Activated naive CD4-positive, alpha-beta T cell treated with anti-CD3 and anti-CD28 coated beads, Interleukin-2, amount 50 U/mL, for 72 hours (primary cell): ENCODE data around the gene SRP9. TPM values are rescaled to one million over a fixed set of nuclear protein-coding genes. Genes with fewer than 3 reads are reported as not detected.
"Not testable (repeated sequence)": the region's sequence is repeated elsewhere in the genome, so short reads cannot be mapped to it uniquely, and the experiment has no call there.

Experiments used
- ATAC-seq, 2 donors: fragments of 150-1000 bp; cut with Tn5 transposase; 2 replicates each; pipeline ENCODE4 v1.10.0; 2021; ENCODE audit warnings: mild to moderate bottlenecking in 2 of 2, moderate library complexity in 2 of 2
- DNase-seq, 2 donors: peaks; one replicate each; pipeline ENCODE4 v3.0.0; 2021 to 2022; ENCODE audit warnings: low spot score in 2 of 2
- H3K27ac Mint-ChIP-seq, 2 donors: one replicate each; pipeline ENCODE4 v1.8.0; 2022; ENCODE audit warnings: mild to moderate bottlenecking in 2 of 2, mixed read lengths in 2 of 2
- H3K36me3 Mint-ChIP-seq, 2 donors: one replicate each; pipeline ENCODE4 v1.8.0; 2022; ENCODE audit warnings: mixed read lengths in 2 of 2
- H3K9me3 Mint-ChIP-seq, 2 donors: one replicate each; pipeline ENCODE4 v1.8.0; 2022; ENCODE audit warnings: mixed read lengths in 2 of 2
- total RNA-seq, 2 donors: library from RNA; stranded (reverse); gene quantifications; one replicate each; pipeline ENCODE4 v1.2.3, GENCODE V29; 2022

The SRP9 gene
- total RNA-seq, 2 donors from 2014 or later, result 245 to 281 TPM

- ATAC-seq, result no peak
- H3K9me3 Mint-ChIP-seq, result no peaks in the 10 kb centered on the region
- no peaks in the 10 kb centered on the region for H3K36me3 Mint-ChIP-seq
- DNase-seq, result no peak
- no peak overlapping the region for H3K27ac Mint-ChIP-seq
These were observed 8.8 kb upstream of the SRP9 start for GRCh38 chr1:225768662-225769426.

- ATAC-seq (no peak), DNase-seq (no peak)
- no peak overlapping the region for H3K27ac Mint-ChIP-seq
- H3K36me3 Mint-ChIP-seq, result peaks cover 0 to under 1% of the 10 kb centered on the region in 2 donors
- H3K9me3 Mint-ChIP-seq, result no peaks in the 10 kb centered on the region
These were observed 7.9 kb upstream of the SRP9 start for GRCh38 chr1:225769687-225770086.

DNA sequence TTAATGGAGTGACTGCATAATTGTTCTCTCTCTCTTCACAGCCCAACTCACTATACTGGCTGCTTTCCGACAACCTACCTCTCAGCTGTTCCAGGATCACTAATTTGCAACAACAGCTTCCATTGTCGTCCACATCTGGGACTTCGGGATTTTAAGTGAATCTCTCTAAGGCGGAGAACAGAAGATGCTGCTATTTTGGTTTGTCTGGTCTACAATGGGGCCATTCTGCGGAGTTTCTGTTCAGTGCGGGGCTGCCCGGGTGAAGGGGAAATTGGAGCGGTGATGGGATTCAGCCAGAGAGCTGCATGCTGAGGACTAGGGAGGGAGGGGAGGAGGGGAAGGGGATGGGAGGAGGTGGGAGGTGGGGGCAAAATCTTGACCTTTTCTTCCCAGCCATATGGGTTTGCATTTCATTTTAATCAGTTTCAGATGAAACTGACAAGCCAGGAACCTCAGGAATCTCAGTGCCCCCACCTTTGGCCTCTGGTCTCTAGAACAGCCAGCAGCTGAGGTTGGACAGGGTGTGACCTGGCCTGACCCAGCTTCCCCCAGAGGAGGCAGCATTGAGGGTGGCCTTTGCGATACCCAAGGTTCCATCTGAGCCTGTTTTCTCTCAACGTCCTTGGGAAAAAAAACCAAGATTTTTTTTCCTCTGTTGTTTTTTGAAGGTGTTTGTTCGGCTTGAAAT lies 6.9 kb upstream of the SRP9 start:
- Mint-ChIP-seq H3K9me3 (no peaks in the 10 kb centered on the region), H3K36me3 (peaks cover 0 to 5% of the 10 kb centered on the region in 2 donors), H3K27ac (no peak overlapping the region)
- ATAC-seq, result no peak
- DNase-seq, result no peak

GRCh38 chr1:225771661-225772322 lies 5.8 kb upstream of the SRP9 start:
- Mint-ChIP-seq H3K27ac (no peak overlapping the region), H3K9me3 (no peaks in the 10 kb centered on the region), H3K36me3 (peaks cover 0 to 5% of the 10 kb centered on the region in 2 donors)
- DNase-seq, result no peak
- ATAC-seq, result no peak

DNA sequence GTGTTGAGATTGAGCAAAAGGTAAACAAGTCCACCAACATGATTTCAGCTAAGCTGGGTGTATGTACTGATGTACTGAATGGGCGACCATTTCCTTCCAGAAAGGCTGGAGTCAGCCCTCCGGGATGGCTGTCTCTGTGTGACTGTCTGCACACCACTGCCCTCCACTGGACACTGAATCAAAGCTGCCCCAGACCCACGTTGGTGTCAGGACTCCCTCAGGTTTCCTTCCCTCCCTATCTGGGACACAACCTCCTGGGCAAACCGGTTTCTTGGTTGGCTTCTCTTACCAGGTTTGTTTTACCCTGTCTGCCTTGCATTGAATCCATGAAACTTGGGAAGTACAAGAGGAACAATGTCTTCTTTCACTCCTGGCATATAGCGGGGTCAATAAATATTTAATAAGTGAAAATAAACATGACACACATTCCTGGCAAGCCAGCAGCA lies 5.3 kb upstream of the SRP9 start:
- H3K27ac Mint-ChIP-seq, result no peak overlapping the region
- H3K9me3 Mint-ChIP-seq, result no peaks in the 10 kb centered on the region
- ATAC-seq, result peak; percentile 56 to 57
- H3K36me3 Mint-ChIP-seq, result peaks cover 0 to 5% of the 10 kb centered on the region in 2 donors
- DNase-seq, result peak in 1 of 2 donors; percentile 45

DNA sequence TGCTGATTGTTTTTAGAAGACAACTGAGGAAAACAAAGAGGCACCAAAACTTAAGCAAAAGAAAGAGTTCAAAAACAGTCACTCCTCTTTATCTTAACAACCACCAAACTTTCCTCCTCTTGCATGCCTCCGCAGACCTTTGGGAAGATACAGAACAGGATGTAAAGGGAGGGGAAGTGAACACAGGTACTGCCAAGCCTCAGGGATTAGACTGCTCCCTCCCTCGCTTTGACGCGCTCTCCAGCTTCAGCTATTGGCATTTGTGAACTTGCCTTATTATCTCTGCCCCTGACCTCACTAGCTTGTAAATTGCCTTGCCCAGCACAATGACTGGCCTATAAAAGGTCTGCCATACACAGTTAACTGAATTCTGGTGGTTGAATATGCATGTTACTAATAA lies 4.8 kb upstream of the SRP9 start:
- no peak for DNase-seq
- no peak for ATAC-seq
- H3K36me3 Mint-ChIP-seq, result peaks cover 0 to 5% of the 10 kb centered on the region in 2 donors
- peak overlapping the region in 1 of 2 donors; percentile 13 for H3K27ac Mint-ChIP-seq
- no peaks in the 10 kb centered on the region for H3K9me3 Mint-ChIP-seq

DNA sequence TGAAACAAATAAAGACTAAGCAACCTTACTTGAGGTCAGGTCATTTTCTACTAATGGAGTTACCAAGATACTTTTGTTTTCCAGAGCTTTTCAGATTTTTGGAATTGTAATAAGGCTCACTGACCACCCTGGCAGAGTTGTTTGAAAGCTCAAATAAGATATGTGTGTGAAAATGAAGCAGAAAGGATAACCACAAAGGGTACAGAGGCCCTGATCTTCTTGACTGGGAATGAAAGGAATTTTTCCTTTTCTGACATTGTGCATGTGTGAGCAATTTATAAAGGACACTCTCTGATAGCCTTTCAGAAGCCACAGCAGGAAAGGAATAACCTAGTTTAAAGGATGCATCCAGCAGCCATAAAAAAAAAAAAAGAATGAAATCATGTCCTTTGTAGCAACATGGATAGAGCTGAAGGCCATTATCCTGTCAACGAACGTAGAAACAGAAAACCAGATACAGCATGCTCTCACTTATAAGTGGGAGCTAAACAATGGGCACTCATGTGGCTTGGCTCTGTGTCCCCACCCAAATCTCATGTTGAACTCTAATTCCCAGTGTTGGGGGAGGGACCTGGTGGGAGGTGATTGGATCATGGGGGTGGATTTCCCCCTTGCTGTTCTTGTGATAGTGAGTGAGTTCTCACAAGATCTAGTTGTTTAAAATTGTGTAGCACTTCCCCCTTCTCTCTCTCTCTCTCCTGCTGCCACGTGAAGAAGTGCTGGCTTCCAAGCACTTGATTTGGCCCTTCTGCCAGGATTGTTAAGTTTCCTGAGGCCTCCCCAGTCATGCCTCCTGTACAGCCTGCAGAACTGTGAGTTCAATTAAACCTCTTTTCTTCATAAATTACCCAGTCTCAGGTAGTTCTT lies 3.1 kb upstream of the SRP9 start:
- DNase-seq, result no peak
- peak overlapping the region; percentile 13 to 88 for H3K27ac Mint-ChIP-seq
- ATAC-seq, result no peak
- no peaks in the 10 kb centered on the region for H3K9me3 Mint-ChIP-seq
- peaks cover 0 to 5% of the 10 kb centered on the region in 2 donors for H3K36me3 Mint-ChIP-seq

DNA sequence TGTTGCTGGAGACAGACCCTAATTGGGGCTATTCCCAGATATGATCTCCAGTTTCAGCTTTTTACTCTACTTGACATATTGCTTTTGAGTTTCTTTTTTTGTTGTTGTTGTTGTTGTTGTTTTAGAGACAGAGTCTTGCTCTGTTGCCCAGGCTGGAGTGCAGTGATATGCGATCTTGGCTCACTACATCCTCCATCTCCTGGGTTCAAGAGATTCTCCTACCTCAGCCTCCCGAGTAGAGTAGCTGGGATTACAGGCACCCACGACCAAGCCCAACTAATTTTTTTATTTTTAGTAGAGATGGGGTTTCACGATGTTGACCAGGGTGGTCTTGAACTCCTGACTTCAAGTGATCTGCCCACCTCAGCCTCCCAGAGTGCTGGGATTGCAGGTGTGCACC lies 1.3 kb upstream of the SRP9 start:
- ATAC-seq (no peak), DNase-seq (no peak)
- Mint-ChIP-seq H3K36me3 (peaks cover 5 to 13% of the 10 kb centered on the region in 2 donors), H3K27ac (no peak overlapping the region), H3K9me3 (no peaks in the 10 kb centered on the region)

DNA sequence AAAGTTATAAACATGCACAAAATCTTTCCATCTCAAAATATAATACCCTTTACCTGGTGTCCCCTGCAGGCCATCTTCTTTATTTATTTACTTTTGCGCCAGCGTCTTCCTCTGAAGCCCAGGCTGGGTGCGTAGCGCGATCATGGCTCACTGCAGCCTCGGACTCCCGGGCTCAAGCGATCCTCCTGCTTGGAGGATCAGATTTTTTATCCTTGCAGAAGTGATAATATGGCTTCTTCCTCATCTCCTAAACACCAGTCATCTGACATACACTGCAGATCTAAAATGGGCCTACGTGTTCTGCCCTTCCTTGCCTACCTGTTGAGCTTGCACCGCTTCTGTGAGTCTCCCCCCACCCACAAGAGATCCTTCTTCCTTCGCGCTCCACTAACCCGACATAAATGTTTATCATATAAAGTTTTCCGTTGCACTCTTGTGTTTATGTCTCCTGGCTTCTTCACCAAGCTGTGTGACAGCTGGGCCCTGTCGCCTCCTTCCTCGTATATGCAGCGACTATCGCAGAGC lies 506 bp upstream of the SRP9 start:
- ATAC-seq, result peak; percentile 24 to 42
- peaks cover 5 to 13% of the 10 kb centered on the region in 2 donors for H3K36me3 Mint-ChIP-seq
- H3K9me3 Mint-ChIP-seq, result no peaks in the 10 kb centered on the region
- no peak overlapping the region for H3K27ac Mint-ChIP-seq
- no peak for DNase-seq

DNA sequence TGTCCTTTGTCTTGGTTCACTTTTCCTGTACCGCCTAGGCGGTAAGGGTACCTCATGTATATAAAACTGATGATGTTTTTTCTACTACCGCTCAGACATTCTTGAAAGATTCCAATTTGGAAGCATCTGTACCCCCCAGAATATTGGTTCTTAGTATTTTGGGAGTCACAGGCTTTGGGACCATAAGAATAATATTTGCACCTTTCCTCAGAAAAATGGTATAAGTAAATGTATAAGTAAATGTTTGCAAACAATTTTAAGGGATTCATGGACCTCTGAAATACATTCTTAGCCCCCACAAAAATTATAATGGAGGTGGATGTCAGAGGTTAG lies 677 bp downstream of the SRP9 start:
- no peak for ATAC-seq
- Mint-ChIP-seq H3K9me3 (no peaks in the 10 kb centered on the region), H3K27ac (no peak overlapping the region), H3K36me3 (peaks cover 5 to 21% of the 10 kb centered on the region in 2 donors)
- no peak for DNase-seq

- not testable (repeated sequence) for H3K9me3 Mint-ChIP-seq, H3K27ac Mint-ChIP-seq, DNase-seq, ATAC-seq
- peaks cover 5 to 21% of the 10 kb centered on the region in 2 donors for H3K36me3 Mint-ChIP-seq
These were observed 1.5 kb downstream of the SRP9 start for GRCh38 chr1:225779165-225779564.

GRCh38 chr1:225780134-225780533 lies 2.5 kb downstream of the SRP9 start:
- ATAC-seq (no peak), DNase-seq (no peak)
- Mint-ChIP-seq H3K9me3 (no peaks in the 10 kb centered on the region), H3K27ac (no peak overlapping the region), H3K36me3 (peaks cover 5 to 16% of the 10 kb centered on the region in 2 donors)

DNA sequence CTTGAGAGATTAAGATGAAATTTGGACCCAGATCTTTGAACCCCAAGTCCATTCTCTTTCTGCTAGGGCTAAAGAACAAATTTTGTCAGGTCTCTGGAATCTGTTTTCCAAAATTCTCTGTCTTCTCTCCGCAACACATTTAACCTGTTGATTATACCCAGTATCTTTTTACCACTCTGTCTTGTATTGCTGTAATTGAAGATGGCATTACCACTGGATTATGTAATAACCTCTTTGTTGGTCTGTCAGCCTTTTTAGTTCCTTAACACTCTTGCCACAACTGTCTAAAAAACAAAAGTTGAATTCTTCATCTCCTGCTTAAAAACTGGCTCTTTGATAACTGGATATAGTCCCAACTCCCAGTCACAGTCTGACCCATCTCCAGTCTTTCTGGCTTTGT lies 3.0 kb downstream of the SRP9 start:
- no peaks in the 10 kb centered on the region for H3K9me3 Mint-ChIP-seq
- DNase-seq, result no peak
- peaks cover 5 to 17% of the 10 kb centered on the region in 2 donors for H3K36me3 Mint-ChIP-seq
- ATAC-seq, result no peak
- H3K27ac Mint-ChIP-seq, result peak overlapping the region in 1 of 2 donors; percentile 17

GRCh38 chr1:225789142-225789541 lies 11.5 kb downstream of the SRP9 start:
- ATAC-seq, DNase-seq, H3K9me3 Mint-ChIP-seq: not testable (repeated sequence)
- Mint-ChIP-seq H3K36me3 (peaks cover 30 to 59% of the 10 kb centered on the region in 2 donors), H3K27ac (peak overlapping the region in 1 of 2 donors; percentile 44)

- ATAC-seq (no peak), DNase-seq (no peak)
- Mint-ChIP-seq H3K36me3 (peaks cover 13 to 39% of the 10 kb centered on the region in 2 donors), H3K27ac (no peak overlapping the region), H3K9me3 (no peaks in the 10 kb centered on the region)
These were observed 17.3 kb downstream of the SRP9 start for GRCh38 chr1:225794954-225795353.

DNA sequence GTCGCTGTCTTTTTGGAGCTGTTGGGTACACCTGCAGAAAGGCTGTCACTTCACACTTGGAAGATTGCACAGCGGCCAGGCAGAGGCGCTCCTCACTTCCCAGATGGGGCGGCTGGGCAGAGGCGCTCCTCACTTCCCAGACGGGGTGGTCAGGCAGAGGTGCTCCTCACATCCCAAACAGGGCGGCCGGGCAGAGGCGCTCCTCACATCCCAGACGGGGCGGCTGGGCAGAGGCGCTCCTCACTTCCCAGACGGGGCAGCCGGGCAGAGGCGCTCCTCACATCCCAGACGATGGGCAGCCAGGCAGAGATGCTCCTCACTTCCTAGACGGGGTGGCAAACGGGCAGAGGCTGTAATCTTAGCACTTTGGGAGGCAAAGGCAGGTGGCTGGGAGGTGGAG lies 18.5 kb downstream of the SRP9 start:
- peaks cover 7 to 31% of the 10 kb centered on the region in 2 donors for H3K36me3 Mint-ChIP-seq
- DNase-seq, H3K27ac Mint-ChIP-seq, ATAC-seq, H3K9me3 Mint-ChIP-seq: not testable (repeated sequence)
